IPS DF 19.7 (cell line): Measurements from ENCODE around the gene DAPK1.
"Not testable (repeated sequence)": the region's sequence is repeated elsewhere in the genome, so short reads cannot be mapped to it uniquely, and the experiment has no call there.

Experiments used
- DNase-seq: peaks from one replicate; pipeline ENCODE4 v3.0.0-alpha.2; 2013; ENCODE audit warnings: low read depth, low spot score

Gene DAPK1

DNA sequence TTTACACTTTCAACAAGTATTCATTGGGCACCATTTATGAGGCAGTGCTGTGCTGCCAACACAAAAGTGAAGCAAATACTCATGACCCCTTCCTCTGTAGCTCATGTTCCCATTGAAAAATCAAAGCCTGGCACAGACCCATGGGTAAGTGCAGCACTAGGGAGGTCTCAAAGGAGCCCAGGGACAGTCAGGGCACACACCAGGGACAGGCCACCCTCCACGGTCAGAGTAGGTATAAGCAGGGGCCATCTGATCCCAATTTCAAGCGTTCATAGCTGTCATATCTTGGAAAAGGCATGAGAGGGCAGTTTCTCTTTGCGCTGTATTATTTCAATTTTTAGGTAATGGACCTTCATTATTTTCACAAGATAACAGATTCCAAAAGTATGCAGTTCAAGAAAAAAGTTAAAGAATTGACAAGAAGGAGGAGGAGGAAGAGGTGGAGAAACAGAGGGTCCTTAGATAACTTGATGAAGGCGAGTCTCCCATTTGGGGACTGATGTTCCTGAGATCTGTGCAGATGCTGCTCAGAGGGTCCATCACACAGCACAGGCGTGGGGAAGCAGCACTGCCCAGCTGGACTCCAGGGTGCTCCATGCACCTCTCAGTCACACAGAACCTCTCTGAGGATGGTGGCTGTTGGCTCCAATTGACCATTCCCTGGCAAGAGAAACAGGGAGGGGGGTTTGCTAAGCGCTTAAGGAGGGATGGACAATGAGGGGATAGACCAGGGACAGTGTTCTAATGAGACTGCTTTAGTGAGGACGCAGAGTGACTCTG is 235.8 kb downstream of the DAPK1 start:
- DNase-seq, result no peak

DNA sequence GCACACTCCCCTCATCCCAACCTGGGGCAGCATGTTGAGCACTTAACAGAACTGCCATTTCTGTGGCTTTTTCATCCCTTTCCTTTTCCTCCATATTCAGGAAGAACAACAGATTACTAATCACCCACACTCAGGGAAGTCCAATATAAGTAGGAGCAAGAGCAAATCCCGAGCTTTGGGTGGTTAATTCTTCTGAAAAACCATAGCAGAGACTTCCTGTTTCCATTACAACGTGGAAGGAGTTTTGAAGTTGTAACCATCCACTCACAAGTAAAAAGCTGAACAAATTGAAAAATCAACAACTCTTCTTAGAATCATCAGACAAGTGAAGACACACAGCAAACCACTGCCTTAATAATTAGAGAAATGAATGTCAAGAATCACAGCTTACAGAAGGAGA is 236.4 kb downstream of the DAPK1 start:
- no peak for DNase-seq

DNA sequence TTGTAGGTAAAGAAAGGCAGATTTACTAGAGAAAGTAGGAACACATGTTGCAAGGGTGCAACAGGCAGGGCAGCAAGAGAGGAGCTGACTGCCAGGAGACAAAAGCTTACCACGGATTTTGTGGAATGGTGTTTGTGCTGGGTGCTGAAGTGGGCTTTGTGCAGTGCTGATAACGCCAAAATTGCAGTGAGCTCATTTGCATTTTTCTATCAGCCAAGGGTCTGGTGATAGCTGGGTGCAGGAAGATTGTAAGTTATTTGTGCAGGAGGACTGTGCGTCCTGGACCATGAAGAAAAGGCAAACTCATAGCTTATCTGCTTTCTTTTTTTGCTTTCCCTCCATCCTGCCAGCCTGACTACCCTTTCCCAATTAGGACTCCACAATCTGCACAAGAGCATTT is 241.9 kb downstream of the DAPK1 start:
- no peak for DNase-seq

DNA sequence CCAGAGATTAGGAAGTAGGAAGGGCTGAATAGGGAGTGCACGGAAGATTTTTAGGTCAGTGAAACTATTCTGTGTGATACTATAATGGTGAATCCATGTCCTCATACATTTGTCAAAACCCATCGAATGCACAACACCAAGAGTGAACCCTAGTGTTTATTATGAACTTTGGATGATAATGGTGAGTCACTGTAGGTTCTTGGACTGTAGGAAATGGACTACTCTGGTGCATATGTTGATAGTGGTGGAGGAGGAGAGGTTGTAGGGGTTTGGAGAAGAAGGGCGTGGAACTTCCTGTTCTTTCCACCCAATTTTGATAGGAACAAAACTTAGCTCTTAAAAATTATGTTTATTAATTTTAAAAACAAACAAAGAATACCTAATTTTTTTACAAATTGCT is 242.5 kb downstream of the DAPK1 start:
- DNase-seq, result no peak

DNA sequence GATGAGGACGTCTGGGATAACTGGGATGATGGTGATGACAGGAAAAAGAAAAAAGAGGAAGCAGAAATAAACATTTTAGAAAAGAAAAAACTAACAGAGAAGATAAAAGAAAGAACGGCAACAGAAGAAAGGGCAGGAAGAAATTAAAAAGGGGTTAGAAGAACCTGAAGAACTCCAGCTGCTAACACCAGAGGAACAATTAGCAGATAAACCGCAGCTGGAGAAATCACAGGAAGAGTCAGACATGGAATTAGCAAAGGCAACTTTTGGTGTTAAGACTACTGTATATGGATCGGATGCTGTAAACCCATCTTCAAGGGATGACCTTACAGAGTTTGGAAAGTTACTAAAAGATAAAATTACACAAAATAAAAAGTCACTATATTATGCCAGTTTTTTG is 243.7 kb downstream of the DAPK1 start:
- no peak for DNase-seq

DNA sequence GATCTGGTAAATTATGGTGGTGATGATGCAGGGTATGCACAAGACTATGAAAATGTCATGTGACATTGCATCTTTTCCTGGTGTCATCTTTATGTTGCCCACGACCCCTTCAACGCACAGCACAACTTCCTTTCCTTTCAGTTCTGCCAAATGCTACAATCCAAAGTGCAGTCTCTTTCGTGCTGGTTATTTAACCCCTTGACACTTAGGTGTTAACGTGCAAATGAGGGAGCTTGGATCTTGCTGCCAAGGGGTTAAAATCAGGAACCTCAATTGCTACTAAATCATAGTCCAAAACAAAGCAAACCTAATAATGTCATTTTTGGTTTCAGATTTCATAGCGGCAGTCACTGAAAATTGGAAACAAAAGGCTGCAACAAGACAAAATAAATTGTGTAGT is 244.2 kb downstream of the DAPK1 start:
- DNase-seq, result no peak

DNA sequence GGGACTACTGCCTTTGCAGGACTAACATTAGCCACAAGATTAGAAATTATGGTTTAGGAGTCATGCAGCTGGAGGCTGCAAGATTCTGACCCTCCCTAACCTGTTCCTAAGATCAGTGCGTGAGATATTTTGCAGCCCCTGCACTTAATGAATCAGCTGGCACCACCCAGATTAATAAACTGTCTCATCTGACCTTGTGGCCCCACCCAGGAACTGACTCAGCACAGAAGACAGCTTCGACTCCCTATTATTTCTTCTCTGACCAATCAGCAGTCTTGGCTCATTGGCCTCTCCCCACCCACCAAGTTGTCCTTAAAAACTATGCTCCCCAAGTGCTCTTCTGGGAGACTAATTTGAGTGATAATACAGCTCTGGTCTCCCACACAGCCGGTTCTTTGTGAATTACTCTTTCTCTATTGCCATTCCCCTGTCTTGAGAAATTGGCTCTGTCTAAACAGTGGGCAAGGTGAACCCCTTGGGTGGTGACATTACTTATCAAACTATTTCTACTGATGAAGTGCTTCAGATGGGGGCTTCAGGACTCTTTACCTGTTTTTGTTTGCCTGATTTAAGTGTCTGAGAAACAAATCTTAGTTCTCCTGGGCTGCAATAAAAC is 245.3 kb downstream of the DAPK1 start:
- DNase-seq, result no peak

DNA sequence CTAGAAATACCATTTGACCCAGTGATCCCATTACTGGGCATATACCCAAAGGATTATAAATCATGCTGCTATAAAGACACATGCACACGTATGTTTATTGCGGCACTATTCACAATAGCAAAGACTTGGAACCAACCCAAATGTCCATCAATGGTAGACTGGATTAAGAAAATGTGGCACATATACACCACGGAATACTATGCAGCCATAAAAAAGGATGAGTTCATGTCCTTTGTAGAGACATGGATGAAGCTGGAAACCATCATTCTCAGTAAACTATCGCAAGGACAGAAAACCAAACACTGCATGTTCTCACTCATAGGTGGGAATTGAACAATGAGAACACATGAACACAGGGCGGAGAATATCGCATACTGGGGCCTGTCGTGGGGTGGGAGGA is 246.6 kb downstream of the DAPK1 start:
- not testable (repeated sequence) for DNase-seq

DNA sequence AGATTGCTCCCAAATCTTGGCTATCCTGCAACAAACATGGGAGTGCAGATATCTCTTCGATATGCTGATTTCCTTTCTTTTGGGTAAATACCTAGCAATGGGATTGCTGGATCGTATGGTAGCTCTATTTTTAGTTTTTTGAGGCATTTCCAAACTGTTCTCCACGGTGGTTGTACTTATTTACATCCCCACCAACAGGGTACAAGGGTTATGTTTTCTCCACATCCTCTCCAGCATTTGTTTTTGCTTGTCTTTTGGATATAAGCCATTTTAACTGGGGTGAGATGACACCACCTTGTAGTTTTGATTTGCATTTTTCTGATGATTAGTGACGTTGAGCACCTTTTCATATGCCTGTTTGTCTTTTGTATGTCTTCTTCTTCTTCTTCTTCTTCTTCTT is 248.5 kb downstream of the DAPK1 start:
- no peak for DNase-seq

DNA sequence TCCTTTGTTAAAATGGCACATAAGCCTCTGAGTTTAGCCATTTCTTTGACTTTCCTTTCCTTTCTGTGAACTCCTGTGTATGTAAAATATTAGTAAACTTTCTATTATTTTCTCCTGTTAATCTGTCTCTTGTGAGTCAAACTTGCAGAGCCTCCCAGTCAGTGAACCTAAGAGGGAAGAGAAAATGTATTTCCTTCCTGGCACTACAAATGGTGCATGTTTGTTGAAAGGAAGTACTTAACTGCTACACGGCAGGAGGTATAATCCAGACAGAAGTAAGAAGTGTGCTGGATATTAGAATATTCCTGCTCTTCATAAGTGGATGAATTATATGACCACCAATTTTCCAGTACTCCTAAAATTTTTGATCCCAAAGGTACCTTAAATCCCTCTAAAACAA is 251.2 kb downstream of the DAPK1 start:
- DNase-seq, result no peak

DNA sequence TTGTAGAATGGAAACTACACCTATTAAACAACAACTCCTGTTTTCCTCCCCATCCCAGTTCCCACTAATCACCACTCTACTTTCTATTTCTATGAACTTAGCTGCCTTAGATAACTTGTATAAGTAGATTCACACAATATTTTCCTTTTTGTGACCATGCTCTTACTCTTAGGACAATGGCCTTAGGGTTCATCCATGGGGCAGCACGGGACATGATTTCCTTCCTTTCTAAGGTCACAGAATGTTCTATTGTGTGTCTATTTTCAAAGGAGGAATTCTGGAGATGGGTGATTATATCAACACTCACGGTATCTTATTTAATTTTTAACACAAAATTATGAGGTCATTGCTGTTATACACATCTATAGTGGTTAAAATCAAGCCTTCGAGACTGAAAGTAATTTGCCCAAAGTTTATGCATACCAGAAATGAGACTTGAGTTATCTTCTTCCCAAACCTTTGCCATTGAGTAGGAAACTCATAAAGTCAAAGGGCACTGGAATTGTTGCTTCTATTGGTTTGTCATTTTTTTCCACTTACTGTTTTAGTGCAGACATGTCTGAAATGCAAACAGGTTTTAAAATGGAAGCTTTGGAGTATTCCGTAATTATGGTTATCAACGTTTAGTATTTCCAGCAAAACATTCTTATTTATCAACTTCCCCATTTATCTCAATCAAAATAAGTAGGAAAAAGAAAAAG is 251.8 kb downstream of the DAPK1 start:
- DNase-seq, result no peak

DNA sequence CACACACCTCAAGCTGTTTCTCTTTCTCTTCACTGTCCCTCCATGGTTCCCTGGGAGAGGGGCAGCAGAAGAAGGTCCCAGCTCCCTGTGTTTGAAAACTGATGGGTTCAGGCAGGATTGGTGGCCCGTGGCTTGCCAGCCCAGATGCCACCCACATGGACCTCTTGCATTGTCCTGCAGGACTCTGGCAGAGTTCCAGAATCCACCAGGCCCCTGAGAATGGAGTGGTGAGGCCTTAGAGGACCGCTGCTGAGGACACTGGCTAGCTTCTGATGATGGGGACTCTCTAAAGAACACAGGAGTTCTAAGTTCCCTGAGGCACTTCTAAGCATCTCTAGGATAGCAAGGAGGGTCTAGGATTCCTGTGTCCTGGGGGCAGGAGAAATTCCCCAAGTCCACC is 253.1 kb downstream of the DAPK1 start:
- DNase-seq, result no peak

DNA sequence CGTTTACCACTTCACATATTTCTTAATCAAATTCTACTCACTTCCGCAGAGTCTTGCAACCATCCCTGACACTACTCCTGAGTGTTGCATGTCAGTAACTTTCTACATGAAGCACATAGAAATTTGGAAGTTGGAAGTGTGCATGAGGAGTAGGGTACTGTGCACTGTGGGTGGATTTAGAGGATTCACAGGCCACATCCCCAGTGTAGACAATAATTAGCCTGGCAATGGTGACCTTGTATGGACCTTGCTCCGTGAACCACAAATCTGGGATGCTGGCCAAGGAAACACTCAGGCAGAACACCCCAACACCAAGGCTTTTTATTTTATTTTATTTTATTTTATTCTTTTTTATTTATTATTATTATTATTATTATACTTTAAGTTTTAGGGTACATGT is 253.8 kb downstream of the DAPK1 start:
- no peak for DNase-seq

DNA sequence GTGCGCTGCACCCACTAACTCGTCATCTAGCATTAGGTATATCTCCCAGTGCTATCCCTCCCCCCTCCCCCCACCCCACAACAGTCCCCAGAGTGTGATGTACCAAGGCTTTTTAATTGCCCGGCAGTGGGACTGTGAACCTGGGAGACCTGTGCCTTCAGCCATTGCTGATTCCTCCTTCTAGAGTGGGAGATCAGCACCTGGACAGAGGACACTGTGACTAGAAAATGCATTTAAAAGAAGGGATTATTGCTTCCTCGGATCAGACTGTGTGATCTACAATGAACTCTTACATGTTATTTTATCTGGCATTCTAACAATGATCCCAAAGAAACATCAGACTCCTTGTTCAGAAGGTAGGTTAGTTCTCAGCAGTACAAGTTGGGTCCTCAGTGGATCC is 254.2 kb downstream of the DAPK1 start:
- no peak for DNase-seq

DNA sequence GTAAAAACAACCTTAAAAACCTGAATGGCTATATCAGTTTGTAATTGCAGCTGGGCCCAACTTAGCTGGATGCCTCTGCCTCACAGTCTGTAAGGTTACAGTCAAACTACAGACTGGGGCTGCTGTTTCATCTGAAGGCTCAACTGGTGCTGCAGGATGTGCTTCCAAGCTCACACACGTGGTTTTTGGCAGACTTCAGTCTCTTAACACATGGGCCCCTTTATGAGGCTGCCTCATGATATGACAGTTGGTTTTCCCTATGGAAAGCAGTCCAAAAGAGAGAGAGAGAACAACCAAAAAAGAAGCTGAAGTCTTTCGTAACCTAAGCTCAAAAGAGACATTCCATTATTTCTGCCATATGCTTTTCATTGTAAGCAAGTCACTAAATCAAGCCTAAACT is 255.6 kb downstream of the DAPK1 start:
- DNase-seq, result no peak
